Fibroblast of lung (primary cell): ENCODE data around the gene RPL29. TPM values are rescaled to one million over a fixed set of nuclear protein-coding genes. Genes with fewer than 3 reads are reported as not detected.

Source experiments
- DNase-seq, 2 donors: peaks; one replicate each; pipeline versions ENCODE4 v3.0.0 to v3.0.0-alpha.2; 2010; ENCODE audit warnings: low read depth in 2 of 2
- H2AFZ ChIP-seq: 2 replicates; pipeline ENCODE4 v1.5.1; 2012; ENCODE audit warnings: low read length, control low read depth, inconsistent platforms
- H3K27ac ChIP-seq: 2 replicates; pipeline ENCODE4 v1.5.1; 2011; ENCODE audit warnings: low read length, control low read depth; ENCODE audit not compliant: insufficient read depth
- H3K27me3 ChIP-seq: 2 replicates; pipeline ENCODE4 v1.5.1; 2011; ENCODE audit warnings: mild to moderate bottlenecking, low read length; ENCODE audit not compliant: control insufficient read depth, insufficient read depth
- H3K36me3 ChIP-seq: 2 replicates; pipeline ENCODE4 v1.5.1; 2011; ENCODE audit warnings: low read length; ENCODE audit not compliant: control insufficient read depth, insufficient read depth
- H3K4me1 ChIP-seq: 2 replicates; pipeline ENCODE4 v1.5.1; 2011; ENCODE audit warnings: low read length; ENCODE audit not compliant: control insufficient read depth, insufficient read depth; ENCODE audit errors: extremely low read depth
- H3K4me2 ChIP-seq: 2 replicates; pipeline ENCODE4 v1.5.1; 2011; ENCODE audit warnings: low read length, control low read depth; ENCODE audit not compliant: insufficient read depth; ENCODE audit errors: extremely low read depth
- H3K4me3 ChIP-seq, 4 experiments: fragments of 200-600 bp in 1 of 4; sonication (generic) in 1 of 4; replicated peaks in 1 of 4; 2 replicates each; pipeline ENCODE4 v1.5.1; 2011 to 2016; ENCODE audit warnings: low read length in 4 of 4, low read depth in 3 of 4, mild to moderate bottlenecking in 3 of 4, control low read depth in 2 of 4, inconsistent platforms in 1 of 4, mixed read lengths in 1 of 4; ENCODE audit not compliant: insufficient read depth in 1 of 4; ENCODE audit errors: control extremely low read depth in 1 of 4
- H3K79me2 ChIP-seq: 2 replicates; pipeline ENCODE4 v1.5.1; 2012; ENCODE audit warnings: mild to moderate bottlenecking, low read length, inconsistent platforms; ENCODE audit not compliant: control insufficient read depth, insufficient read depth
- H3K9ac ChIP-seq: 2 replicates; pipeline ENCODE4 v1.5.1; 2011; ENCODE audit warnings: mild to moderate bottlenecking, low read length, control low read depth; ENCODE audit not compliant: insufficient read depth
- H3K9me3 ChIP-seq: 2 replicates; pipeline ENCODE4 v1.5.1; 2012; ENCODE audit warnings: low read depth, low read length; ENCODE audit not compliant: control insufficient read depth, insufficient read depth
- H4K20me1 ChIP-seq: 2 replicates; pipeline ENCODE4 v1.5.1; 2011; ENCODE audit warnings: low read length; ENCODE audit not compliant: control insufficient read depth, insufficient read depth; ENCODE audit errors: extremely low read depth
- EZH2 ChIP-seq: IDR thresholded peaks from 2 replicates; pipeline ENCODE4 v1.5.1; 2012; ENCODE audit warnings: low read length, control low read depth, mild to moderate bottlenecking; ENCODE audit errors: missing control alignments
- polyA plus RNA-seq, 2 donors: library from polyadenylated mRNA; depleted of rRNA in 1 of 2; stranded (reverse) in 1 of 2; unstranded in 1 of 2; fragments of >200 nt; gene quantifications; 2 replicates each; pipeline ENCODE4 v1.2.1, GENCODE V29; 2011 to 2012; ENCODE audit warnings: missing spikeins in 1 of 2
- total RNA-seq: library from RNA; depleted of rRNA; stranded (reverse); fragments of >200 nt; gene quantifications from 2 replicates; pipeline ENCODE4 v1.2.1, GENCODE V29; 2014
- TF ChIP-seq, protein P1 (sequence below), 2 donors: IDR thresholded peaks in 1 of 2; conservative IDR thresholded peaks in 1 of 2; 1 replicate in 1 of 2; 2 replicates in 1 of 2; pipeline ENCODE4 v1.5.1; 2011 to 2012; ENCODE audit warnings: low read length in 2 of 2, control low read depth in 1 of 2, inconsistent platforms in 1 of 2, low read depth in 1 of 2, mild to moderate bottlenecking in 1 of 2

Gene RPL29
- total and polyA plus RNA-seq, 2 donors (not counting 1 experiment from before 2014, with no cell fraction given): 1,076 to 1,512 TPM

DNA sequence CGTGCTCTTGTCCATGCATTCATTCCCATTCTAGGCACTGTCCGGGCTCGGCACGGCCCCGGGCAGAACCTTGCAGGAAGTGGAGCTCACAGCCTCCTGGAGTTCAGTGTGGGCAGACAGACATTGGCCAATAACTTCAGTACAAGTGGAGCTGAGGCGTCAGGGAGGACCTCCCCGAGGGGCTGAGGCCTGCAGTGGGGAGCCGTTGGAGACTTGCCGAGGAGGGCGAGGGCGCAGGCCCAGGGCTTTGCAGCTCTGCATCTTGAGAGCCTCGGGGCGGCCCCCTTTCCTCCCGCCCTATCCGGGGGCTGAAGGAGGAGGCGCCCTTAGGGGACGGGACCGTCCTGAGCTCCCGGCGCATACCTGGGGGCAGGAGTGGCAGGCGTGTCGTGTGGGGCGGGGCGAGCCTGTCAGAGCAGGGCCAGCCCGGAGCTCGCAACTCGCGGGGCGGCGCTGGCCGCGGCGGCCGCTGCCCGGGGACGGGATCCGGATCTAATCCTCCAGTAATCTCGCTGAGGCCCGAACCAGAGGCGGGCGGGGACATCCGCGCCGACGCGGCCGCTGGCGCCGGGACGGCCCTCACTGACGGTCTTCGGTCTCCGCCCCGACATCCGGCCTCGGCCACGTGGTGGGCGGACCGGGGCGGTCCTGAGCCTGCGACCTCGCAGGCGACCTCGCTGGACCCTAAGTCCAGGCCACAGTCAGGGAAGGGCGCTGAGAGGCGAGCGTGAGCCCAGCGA lies 12.7 kb downstream of the RPL29 start, which contains the start of gene ACY1:
Gene ACY1 (plus strand): TSS at position 698 of the 740 bp plus-strand sequence. CDS start 530 bp downstream, outside the sequence.
- peak; percentile 82 to 93 for DNase-seq
- Histone ChIP-seq H3K27ac (peak within 1 kb of the TSS; percentile 93), H3K4me3 (peak within 1 kb of the TSS; percentile 55 to 75 (median 66)), H3K4me2 (peak within 1 kb of the TSS; percentile 92), H3K9ac (peak within 1 kb of the TSS; percentile 73), H3K4me1 (peaks cover 5% of the 10 kb centered on the region), H3K27me3 (no peaks in the 10 kb centered on the region), H3K36me3 (peaks cover 1% of the 10 kb centered on the region), H3K9me3 (no peaks in the 10 kb centered on the region), H2AFZ (peak within 1 kb of the TSS; percentile 39), H4K20me1 (no peaks in the 10 kb centered on the region), H3K79me2 (peaks cover 6% of the 10 kb centered on the region)
- no peak for TF ChIP-seq EZH2
- TF ChIP-seq, protein P1, sequence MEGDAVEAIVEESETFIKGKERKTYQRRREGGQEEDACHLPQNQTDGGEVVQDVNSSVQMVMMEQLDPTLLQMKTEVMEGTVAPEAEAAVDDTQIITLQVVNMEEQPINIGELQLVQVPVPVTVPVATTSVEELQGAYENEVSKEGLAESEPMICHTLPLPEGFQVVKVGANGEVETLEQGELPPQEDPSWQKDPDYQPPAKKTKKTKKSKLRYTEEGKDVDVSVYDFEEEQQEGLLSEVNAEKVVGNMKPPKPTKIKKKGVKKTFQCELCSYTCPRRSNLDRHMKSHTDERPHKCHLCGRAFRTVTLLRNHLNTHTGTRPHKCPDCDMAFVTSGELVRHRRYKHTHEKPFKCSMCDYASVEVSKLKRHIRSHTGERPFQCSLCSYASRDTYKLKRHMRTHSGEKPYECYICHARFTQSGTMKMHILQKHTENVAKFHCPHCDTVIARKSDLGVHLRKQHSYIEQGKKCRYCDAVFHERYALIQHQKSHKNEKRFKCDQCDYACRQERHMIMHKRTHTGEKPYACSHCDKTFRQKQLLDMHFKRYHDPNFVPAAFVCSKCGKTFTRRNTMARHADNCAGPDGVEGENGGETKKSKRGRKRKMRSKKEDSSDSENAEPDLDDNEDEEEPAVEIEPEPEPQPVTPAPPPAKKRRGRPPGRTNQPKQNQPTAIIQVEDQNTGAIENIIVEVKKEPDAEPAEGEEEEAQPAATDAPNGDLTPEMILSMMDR (conservative IDR thresholded peaks at IDR 0.05 in 1 of 2, IDR thresholded peaks at IDR 0.05 in 1 of 2; ENCODE audit: low read depth in 1 of 2, low read length in 2 of 2): no peak

- Histone ChIP-seq H3K9me3 (no peaks in the 10 kb centered on the region), H3K27me3 (no peaks in the 10 kb centered on the region), H4K20me1 (no peaks in the 10 kb centered on the region), H3K36me3 (peaks cover 1% of the 10 kb centered on the region), H3K4me1 (peaks cover 5% of the 10 kb centered on the region), H3K4me2 (peak overlapping the region; percentile 92), H3K79me2 (peaks cover 6% of the 10 kb centered on the region), H3K9ac (peak overlapping the region; percentile 73), H3K27ac (peak overlapping the region; percentile 93), H2AFZ (peak overlapping the region; percentile 39), H3K4me3 (peak overlapping the region; percentile 55 to 75 (median 66))
- no peak for DNase-seq
- TF ChIP-seq, protein P1 (conservative IDR thresholded peaks at IDR 0.05 in 1 of 2, IDR thresholded peaks at IDR 0.05 in 1 of 2; ENCODE audit: low read depth in 1 of 2, low read length in 2 of 2): peak; percentile 43 to 52
- no peak for TF ChIP-seq EZH2
Observed at GRCh38 chr3:51982352-51982837, 13.3 kb downstream of the RPL29 start.

DNA sequence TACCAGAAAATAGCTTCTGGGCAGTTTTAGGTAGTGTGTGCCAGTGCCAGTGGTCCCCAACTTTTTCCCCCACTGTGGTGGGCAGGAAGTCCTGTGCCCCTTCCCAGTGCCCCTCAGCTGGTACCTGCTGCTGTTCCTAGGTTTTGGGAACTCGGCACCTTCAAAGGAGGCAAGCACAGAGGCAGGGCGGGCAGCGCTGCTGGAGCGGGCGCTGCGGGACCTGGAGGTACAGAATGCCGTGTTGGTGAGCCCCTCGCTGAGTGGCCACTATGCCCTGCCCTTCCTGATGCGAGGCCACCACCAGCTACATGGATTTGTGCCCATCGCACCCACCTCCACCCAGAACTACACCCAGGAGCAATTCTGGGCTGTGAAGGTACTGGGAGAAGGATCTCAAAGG lies 15.4 kb downstream of the RPL29 start:
- Histone ChIP-seq H3K27ac (no peak overlapping the region), H3K27me3 (no peaks in the 10 kb centered on the region), H3K9me3 (no peaks in the 10 kb centered on the region), H3K4me1 (peaks cover 10% of the 10 kb centered on the region), H3K79me2 (peaks cover 6% of the 10 kb centered on the region), H3K36me3 (peaks cover 1% of the 10 kb centered on the region), H3K4me3 (no peak overlapping the region), H4K20me1 (no peaks in the 10 kb centered on the region), H3K4me2 (no peak overlapping the region), H2AFZ (no peak overlapping the region), H3K9ac (no peak overlapping the region)
- TF ChIP-seq, protein P1 (conservative IDR thresholded peaks at IDR 0.05 in 1 of 2, IDR thresholded peaks at IDR 0.05 in 1 of 2; ENCODE audit: low read depth in 1 of 2, low read length in 2 of 2): no peak
- no peak for TF ChIP-seq EZH2
- DNase-seq: no peak
